ENCODE results near the gene KRTAP9-4.

DNA sequence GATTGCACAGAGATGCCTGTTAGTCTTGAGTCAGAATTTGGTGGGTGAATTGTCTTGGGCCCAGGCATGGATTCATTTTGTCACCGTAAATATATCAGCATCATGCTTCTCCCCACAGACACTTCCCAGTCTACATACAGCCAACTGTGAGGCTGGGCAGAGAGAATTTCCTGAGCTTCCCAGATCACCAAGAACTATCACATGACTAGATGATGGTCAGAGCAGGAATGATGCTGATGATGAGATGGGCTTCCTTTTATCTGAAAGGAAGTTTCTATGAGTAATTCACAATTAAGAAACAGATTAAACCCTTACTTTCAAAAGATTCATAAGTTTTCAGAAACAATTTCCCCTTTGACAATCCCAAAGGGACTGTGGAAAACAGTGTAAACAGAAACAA lies 5.4 kb downstream of the KRTAP9-4 start:
- TF ChIP-seq, protein P1, sequence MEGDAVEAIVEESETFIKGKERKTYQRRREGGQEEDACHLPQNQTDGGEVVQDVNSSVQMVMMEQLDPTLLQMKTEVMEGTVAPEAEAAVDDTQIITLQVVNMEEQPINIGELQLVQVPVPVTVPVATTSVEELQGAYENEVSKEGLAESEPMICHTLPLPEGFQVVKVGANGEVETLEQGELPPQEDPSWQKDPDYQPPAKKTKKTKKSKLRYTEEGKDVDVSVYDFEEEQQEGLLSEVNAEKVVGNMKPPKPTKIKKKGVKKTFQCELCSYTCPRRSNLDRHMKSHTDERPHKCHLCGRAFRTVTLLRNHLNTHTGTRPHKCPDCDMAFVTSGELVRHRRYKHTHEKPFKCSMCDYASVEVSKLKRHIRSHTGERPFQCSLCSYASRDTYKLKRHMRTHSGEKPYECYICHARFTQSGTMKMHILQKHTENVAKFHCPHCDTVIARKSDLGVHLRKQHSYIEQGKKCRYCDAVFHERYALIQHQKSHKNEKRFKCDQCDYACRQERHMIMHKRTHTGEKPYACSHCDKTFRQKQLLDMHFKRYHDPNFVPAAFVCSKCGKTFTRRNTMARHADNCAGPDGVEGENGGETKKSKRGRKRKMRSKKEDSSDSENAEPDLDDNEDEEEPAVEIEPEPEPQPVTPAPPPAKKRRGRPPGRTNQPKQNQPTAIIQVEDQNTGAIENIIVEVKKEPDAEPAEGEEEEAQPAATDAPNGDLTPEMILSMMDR (IDR thresholded peaks at IDR 0.05; ENCODE audit: insufficient read depth, low read length, poor library complexity, severe bottlenecking), result no peak
- no peak for TF ChIP-seq EZH2phosphoT487 (conservative IDR thresholded peaks at IDR 0.05; ENCODE audit: low read length)

All from SU-DHL-6 (cell line).